ENCODE results near the gene KCNG2. TPM values are rescaled to one million over a fixed set of nuclear protein-coding genes. Genes with fewer than 3 reads are reported as not detected.

The KCNG2 gene
- total and polyA plus RNA-seq, 2 experiments from 2014 or later = 0.13 to 0.52 TPM

DNA sequence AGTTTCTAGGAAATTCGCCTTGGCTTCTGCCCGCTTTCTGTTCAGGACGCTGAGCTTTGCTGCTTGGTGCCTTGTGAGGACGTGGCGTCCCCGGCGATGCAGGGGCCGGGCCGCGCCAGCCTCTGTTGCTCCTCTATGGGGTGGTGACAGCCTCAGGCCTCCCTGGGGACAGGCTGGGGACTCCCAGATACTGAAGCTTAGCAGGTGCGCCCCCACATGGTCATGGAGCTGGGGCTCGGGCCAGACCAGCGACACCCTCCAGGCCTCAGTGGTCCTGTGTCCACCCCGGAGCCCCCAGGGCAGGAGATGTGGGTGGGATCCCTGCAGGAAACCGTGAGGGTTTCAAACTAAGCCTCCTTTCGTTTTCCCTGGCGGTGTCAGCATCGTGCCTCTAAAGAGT, 29.2 kb downstream of the KCNG2 start:
- no peak overlapping the region for H3K4me3 Mint-ChIP-seq
- ATAC-seq = peak; percentile 91
- TF ChIP-seq, protein P1, sequence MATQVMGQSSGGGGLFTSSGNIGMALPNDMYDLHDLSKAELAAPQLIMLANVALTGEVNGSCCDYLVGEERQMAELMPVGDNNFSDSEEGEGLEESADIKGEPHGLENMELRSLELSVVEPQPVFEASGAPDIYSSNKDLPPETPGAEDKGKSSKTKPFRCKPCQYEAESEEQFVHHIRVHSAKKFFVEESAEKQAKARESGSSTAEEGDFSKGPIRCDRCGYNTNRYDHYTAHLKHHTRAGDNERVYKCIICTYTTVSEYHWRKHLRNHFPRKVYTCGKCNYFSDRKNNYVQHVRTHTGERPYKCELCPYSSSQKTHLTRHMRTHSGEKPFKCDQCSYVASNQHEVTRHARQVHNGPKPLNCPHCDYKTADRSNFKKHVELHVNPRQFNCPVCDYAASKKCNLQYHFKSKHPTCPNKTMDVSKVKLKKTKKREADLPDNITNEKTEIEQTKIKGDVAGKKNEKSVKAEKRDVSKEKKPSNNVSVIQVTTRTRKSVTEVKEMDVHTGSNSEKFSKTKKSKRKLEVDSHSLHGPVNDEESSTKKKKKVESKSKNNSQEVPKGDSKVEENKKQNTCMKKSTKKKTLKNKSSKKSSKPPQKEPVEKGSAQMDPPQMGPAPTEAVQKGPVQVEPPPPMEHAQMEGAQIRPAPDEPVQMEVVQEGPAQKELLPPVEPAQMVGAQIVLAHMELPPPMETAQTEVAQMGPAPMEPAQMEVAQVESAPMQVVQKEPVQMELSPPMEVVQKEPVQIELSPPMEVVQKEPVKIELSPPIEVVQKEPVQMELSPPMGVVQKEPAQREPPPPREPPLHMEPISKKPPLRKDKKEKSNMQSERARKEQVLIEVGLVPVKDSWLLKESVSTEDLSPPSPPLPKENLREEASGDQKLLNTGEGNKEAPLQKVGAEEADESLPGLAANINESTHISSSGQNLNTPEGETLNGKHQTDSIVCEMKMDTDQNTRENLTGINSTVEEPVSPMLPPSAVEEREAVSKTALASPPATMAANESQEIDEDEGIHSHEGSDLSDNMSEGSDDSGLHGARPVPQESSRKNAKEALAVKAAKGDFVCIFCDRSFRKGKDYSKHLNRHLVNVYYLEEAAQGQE (IDR thresholded peaks at IDR 0.05; ENCODE audit: unreplicated experiment) = no peak
- TF ChIP-seq, protein P2, sequence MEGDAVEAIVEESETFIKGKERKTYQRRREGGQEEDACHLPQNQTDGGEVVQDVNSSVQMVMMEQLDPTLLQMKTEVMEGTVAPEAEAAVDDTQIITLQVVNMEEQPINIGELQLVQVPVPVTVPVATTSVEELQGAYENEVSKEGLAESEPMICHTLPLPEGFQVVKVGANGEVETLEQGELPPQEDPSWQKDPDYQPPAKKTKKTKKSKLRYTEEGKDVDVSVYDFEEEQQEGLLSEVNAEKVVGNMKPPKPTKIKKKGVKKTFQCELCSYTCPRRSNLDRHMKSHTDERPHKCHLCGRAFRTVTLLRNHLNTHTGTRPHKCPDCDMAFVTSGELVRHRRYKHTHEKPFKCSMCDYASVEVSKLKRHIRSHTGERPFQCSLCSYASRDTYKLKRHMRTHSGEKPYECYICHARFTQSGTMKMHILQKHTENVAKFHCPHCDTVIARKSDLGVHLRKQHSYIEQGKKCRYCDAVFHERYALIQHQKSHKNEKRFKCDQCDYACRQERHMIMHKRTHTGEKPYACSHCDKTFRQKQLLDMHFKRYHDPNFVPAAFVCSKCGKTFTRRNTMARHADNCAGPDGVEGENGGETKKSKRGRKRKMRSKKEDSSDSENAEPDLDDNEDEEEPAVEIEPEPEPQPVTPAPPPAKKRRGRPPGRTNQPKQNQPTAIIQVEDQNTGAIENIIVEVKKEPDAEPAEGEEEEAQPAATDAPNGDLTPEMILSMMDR (conservative IDR thresholded peaks at IDR 0.05; ENCODE audit: low read depth in 2 of 2) = peak; percentile 49 to 62
- TF ChIP-seq NANOG (IDR thresholded peaks at IDR 0.05; ENCODE audit: borderline replicate concordance) = no peak

DNA sequence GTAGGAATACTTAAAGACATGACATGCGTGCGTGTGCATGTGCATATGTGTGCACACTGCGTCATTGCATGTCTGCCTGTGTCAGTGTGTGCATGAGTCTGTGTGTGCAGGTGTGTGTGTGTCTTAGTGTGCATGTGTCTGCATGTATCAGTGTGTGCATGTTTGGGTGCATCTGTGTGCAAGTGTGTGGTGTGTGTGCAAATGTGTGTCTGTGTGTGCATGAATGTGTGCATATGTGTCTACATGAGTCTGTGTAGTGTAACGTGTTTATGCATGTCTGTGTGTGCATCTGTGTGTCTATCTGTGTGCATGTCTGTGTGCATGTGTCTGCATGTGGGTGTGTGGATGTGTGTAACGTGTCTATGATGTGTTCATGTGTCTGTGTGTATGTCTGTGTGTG, 30.5 kb downstream of the KCNG2 start:
- no peak overlapping the region for H3K4me3 ChIP-seq
- H3K27ac ChIP-seq (ENCODE audit: low read depth) = no peak overlapping the region
- TF ChIP-seq JUNB (IDR thresholded peaks at IDR 0.05; ENCODE audit: unreplicated experiment) = no peak
- H3K27me3 ChIP-seq (ENCODE audit: insufficient read depth) = no peaks in the 10 kb centered on the region
- no peaks in the 10 kb centered on the region for H3F3A ChIP-seq (replicated peaks; ENCODE audit: low read depth)
- no peaks in the 10 kb centered on the region for H4K20me1 ChIP-seq (replicated peaks; ENCODE audit: insufficient read depth)
- no peak overlapping the region for H3K4me2 ChIP-seq
- no peaks in the 10 kb centered on the region for H3K36me3 ChIP-seq (ENCODE audit: insufficient read depth)
- no peak overlapping the region for H3K27ac Mint-ChIP-seq
- H3K9me2 ChIP-seq (ENCODE audit: insufficient read depth) = no peaks in the 10 kb centered on the region
- no peaks in the 10 kb centered on the region for H3K4me1 ChIP-seq (ENCODE audit: insufficient read depth)
- no peaks in the 10 kb centered on the region for H3K36me3 Mint-ChIP-seq (ENCODE audit: low read depth)
- no peak overlapping the region for H2AFZ ChIP-seq
- no peak for DNase-seq (ENCODE audit: low spot score)
- H3K79me2 ChIP-seq (replicated peaks; ENCODE audit: insufficient read depth) = no peaks in the 10 kb centered on the region
- peaks cover 5% of the 10 kb centered on the region; the same call in 2 of the 3 replicates for H3K9me3 Mint-ChIP-seq
- H3K4me1 Mint-ChIP-seq = no peaks in the 10 kb centered on the region
- H3K4me3 Mint-ChIP-seq = no peak overlapping the region
- ATAC-seq = no peak
- peaks cover 8% of the 10 kb centered on the region for H3K27me3 Mint-ChIP-seq (ENCODE audit: insufficient read depth, low read depth, poor library complexity)

More for the DNA sequence above, 29.2 kb downstream of the KCNG2 start:
- no peaks in the 10 kb centered on the region for H3K4me1 Mint-ChIP-seq
- H3K9me2 ChIP-seq (ENCODE audit: insufficient read depth) = no peaks in the 10 kb centered on the region
- H3K9me3 Mint-ChIP-seq = no peaks in the 10 kb centered on the region; the same call in 2 of the 3 replicates
- H3K79me2 ChIP-seq (replicated peaks; ENCODE audit: insufficient read depth) = no peaks in the 10 kb centered on the region
- no peaks in the 10 kb centered on the region for H3K36me3 Mint-ChIP-seq (ENCODE audit: low read depth)
- no peak overlapping the region for H3K4me3 ChIP-seq
- no peaks in the 10 kb centered on the region for H3K27me3 ChIP-seq (ENCODE audit: insufficient read depth)
- no peak overlapping the region for H3K27ac Mint-ChIP-seq
- peak; percentile 53 for DNase-seq (ENCODE audit: low spot score)
- H3F3A ChIP-seq (replicated peaks; ENCODE audit: low read depth) = no peaks in the 10 kb centered on the region
- H3K27me3 Mint-ChIP-seq (ENCODE audit: insufficient read depth, low read depth, poor library complexity) = peaks cover 3% of the 10 kb centered on the region
- no peaks in the 10 kb centered on the region for H3K36me3 ChIP-seq (ENCODE audit: insufficient read depth)
- H4K20me1 ChIP-seq (replicated peaks; ENCODE audit: insufficient read depth) = no peaks in the 10 kb centered on the region
- no peaks in the 10 kb centered on the region for H3K4me1 ChIP-seq (ENCODE audit: insufficient read depth)
- no peak overlapping the region for H2AFZ ChIP-seq
- H3K4me2 ChIP-seq = no peak overlapping the region
- no peak overlapping the region for H3K27ac ChIP-seq (ENCODE audit: low read depth)

Measured in GM23338 (cell line).